ENCODE results near the gene KLK14.

KLK14 gene

GRCh38 chr19:51043497-51043896 lies 39.2 kb downstream of the KLK14 start:
- TF ChIP-seq CTCF (IDR thresholded peaks at IDR 0.05), result no peak
- no peak overlapping the region for H3K27ac ChIP-seq

GRCh38 chr19:51040151-51040550 lies 42.5 kb downstream of the KLK14 start:
- H3K27ac ChIP-seq, result no peak overlapping the region
- H3K27me3 ChIP-seq, result peaks cover 6% of the 10 kb centered on the region
- H3K4me3 ChIP-seq (ENCODE audit: low read depth in 1 of 2, low read length in 1 of 2), result no peak overlapping the region
- no peaks in the 10 kb centered on the region for H3K4me1 ChIP-seq (ENCODE audit: control insufficient read depth in 1 of 2, insufficient read depth in 1 of 2, low read depth in 1 of 2, low read length in 1 of 2)
- no peaks in the 10 kb centered on the region for H3K9me3 ChIP-seq
- H3K36me3 ChIP-seq, result no peaks in the 10 kb centered on the region
- no peak for TF ChIP-seq CTCF (IDR thresholded peaks at IDR 0.05)

More at GRCh38 chr19:51043497-51043896, 39.2 kb downstream of the KLK14 start:
- no peaks in the 10 kb centered on the region for H3K9me3 ChIP-seq
- H3K36me3 ChIP-seq, result no peaks in the 10 kb centered on the region
- peaks cover 24% of the 10 kb centered on the region for H3K27me3 ChIP-seq
- no peak overlapping the region for H3K4me3 ChIP-seq (ENCODE audit: low read depth in 1 of 2, low read length in 1 of 2)
- no peaks in the 10 kb centered on the region for H3K4me1 ChIP-seq (ENCODE audit: control insufficient read depth in 1 of 2, insufficient read depth in 1 of 2, low read depth in 1 of 2, low read length in 1 of 2)

- Histone ChIP-seq H3K27ac (no peak overlapping the region), H3K9me3 (no peaks in the 10 kb centered on the region), H3K27me3 (peaks cover 16% of the 10 kb centered on the region), H3K4me3 (ENCODE audit: low read depth in 1 of 2, low read length in 1 of 2) (no peak overlapping the region), H3K4me1 (ENCODE audit: control insufficient read depth in 1 of 2, insufficient read depth in 1 of 2, low read depth in 1 of 2, low read length in 1 of 2) (no peaks in the 10 kb centered on the region), H3K36me3 (no peaks in the 10 kb centered on the region)
- TF ChIP-seq CTCF (IDR thresholded peaks at IDR 0.05), result no peak
Measured at GRCh38 chr19:51036519-51036918, 46.2 kb downstream of the KLK14 start.

- no peaks in the 10 kb centered on the region for H3K9me3 ChIP-seq
- H3K36me3 ChIP-seq, result no peaks in the 10 kb centered on the region
- no peak within 1 kb of the TSS for H3K27ac ChIP-seq
- TF ChIP-seq CTCF (IDR thresholded peaks at IDR 0.05), result no peak
- H3K4me1 ChIP-seq (ENCODE audit: control insufficient read depth in 1 of 2, insufficient read depth in 1 of 2, low read depth in 1 of 2, low read length in 1 of 2), result no peaks in the 10 kb centered on the region
- H3K27me3 ChIP-seq, result peaks cover 16% of the 10 kb centered on the region
- no peak within 1 kb of the TSS for H3K4me3 ChIP-seq (ENCODE audit: low read depth in 1 of 2, low read length in 1 of 2)
Measured at GRCh38 chr19:51034704-51035103, 48.0 kb downstream of the KLK14 start, which contains the start of gene KLK12. KLK12 (minus strand) TSS chr19:51035002; CDS start chr19:51034621, 381 bp downstream.

GRCh38 chr19:51031880-51032225 lies 50.8 kb downstream of the KLK14 start:
- no peak overlapping the region for H3K27ac ChIP-seq
- no peak overlapping the region for H3K4me3 ChIP-seq (ENCODE audit: low read depth in 1 of 2, low read length in 1 of 2)
- H3K4me1 ChIP-seq (ENCODE audit: control insufficient read depth in 1 of 2, insufficient read depth in 1 of 2, low read depth in 1 of 2, low read length in 1 of 2), result no peaks in the 10 kb centered on the region
- no peaks in the 10 kb centered on the region for H3K36me3 ChIP-seq
- no peak for TF ChIP-seq CTCF (IDR thresholded peaks at IDR 0.05)
- no peaks in the 10 kb centered on the region for H3K9me3 ChIP-seq
- peaks cover 34% of the 10 kb centered on the region for H3K27me3 ChIP-seq
